ENCODE results near the gene MZF1.

Gene MZF1

GRCh38 chr19:58538257-58539168 is 34.6 kb downstream of the MZF1 start:
- DNase-seq, result peak; percentile 66 to 89

DNA sequence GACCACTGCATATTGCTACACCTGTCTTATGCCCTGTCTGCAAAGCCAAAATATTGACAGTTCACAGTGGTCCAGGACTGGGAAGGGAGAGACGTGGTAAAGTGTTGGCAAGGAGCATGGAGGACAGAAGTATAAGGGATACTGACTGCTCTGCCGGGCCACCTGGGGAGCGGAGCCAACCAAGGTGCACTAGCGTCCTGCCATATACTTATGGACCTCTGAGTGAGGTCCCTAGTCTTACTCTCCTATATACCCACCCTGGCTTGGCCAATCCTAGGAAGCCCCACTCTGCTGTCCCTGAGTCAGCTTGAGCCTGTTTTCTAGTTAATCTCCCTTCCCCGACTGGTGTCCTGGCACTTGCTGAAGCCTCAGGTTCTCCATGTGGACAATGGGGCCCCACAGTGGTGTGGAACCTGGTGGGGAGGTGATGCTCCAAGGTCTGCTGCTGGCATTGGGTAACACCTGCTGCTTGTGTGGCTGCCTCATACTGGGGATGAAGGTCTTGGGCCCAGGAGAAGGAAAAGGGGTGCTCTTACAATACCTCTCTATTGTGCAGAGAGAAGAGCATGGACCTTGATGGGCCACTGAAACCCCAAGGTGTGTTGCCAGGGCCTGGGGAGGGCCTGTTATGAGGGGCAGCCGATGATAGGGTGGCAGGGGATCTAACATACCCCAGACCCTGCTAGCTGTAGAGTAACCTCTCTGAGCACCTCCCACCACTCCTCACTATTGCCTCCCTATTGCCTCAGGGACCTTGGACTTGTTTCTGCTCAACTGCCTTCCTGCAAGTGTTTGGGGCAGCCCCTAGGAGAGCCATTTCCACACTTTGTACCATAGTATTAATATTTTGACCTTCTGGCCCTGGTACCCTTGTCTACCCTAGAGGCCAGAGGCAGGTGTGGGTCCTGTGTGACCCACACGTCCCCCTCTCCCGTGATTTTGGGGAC is 36.0 kb downstream of the MZF1 start:
- no peak for DNase-seq

DNA sequence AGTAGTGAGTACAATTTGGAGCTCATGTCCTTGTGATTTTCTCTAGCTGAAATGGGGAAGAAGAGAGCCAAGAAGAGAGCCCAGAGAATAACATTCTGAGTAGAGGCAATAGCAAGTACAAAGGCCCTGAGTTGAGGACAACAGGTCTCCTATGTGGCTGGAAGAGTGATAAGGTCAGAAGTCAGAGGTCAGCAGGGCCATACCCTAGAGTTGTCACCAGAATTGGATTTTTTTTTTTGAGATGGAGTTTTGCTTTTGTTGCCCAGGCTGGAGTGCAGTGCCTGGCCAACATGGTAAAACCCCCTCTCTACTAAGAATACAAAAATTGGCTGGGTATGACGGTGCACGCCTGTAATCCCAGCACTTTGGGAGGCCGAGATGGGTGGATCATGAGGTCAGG is 37.3 kb downstream of the MZF1 start:
- no peak for DNase-seq

DNA sequence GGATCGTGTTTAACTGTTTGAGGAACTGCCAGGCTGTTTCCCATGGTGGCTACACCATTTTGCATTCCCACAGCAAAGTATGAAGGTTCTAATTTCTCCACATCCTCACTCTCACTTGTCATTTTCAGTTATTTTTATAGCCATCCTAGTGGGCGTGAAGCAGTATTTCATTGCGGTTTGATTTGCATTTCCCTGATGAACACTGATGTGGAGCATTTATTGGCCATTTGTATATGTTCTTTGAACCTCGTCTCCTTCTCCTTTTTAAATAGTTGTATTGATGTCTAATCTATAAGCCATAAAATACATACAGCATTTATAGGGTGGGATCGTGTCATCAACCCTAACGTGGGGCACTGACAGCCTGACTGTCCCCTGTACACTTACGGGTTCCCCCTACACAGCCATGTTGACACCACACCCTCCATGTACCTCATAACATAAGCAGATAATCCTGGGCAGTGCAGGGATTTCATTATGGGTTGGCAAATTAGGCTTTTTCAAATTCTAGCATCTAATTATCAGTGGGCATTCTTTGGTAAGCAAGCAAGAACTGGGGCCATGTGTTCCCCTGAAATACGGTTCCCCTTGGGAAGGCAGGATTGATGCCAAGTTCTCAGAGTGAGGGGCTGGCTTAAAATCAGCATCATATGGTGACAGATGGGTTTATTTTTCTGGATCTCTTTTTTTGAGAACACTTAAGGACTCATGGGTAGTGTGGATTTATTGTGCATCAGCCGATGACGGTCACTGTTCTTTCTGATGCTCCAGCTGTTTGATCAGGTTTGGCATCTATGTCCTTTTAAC is 41.9 kb downstream of the MZF1 start:
- peak; percentile 59 to 70 for DNase-seq

GRCh38 chr19:58529405-58529804 is 43.7 kb downstream of the MZF1 start:
- no peak for DNase-seq

GRCh38 chr19:58522709-58523108 is 50.4 kb downstream of the MZF1 start:
- no peak for DNase-seq

DNA sequence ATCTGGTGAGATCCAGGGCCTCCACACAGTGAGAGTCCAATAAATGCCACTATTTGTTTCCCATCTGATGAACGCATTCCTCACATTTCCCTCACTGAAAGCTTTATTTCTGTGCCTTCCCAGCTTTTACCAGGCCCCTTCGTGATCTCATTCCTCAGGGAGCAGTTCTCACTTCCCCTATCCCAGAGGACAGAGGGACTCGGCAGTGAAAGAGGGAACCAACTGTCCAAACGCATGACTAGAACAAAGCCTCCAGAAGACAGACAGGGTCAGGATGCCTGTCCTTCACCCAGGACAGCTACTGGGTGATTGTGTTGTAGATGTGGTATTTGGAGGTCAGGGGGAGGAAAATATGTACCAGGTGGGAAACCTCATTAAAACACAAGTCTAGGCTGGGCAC is 51.5 kb downstream of the MZF1 start:
- no peak for DNase-seq

- DNase-seq, result no peak
Measured at GRCh38 chr19:58520257-58520599, 52.9 kb downstream of the MZF1 start.

- DNase-seq, result peak; percentile 91 to 97
Measured at GRCh38 chr19:58519355-58520256, 53.5 kb downstream of the MZF1 start, which contains the start of gene ZBTB45. Gene ZBTB45, minus strand, starts transcription at chr19:58519810. Its CDS starts 2,137 bp downstream, at chr19:58517673.

- peak; percentile 55 to 88 for DNase-seq
Measured at GRCh38 chr19:58519087-58519354, 54.1 kb downstream of the MZF1 start.

DNA sequence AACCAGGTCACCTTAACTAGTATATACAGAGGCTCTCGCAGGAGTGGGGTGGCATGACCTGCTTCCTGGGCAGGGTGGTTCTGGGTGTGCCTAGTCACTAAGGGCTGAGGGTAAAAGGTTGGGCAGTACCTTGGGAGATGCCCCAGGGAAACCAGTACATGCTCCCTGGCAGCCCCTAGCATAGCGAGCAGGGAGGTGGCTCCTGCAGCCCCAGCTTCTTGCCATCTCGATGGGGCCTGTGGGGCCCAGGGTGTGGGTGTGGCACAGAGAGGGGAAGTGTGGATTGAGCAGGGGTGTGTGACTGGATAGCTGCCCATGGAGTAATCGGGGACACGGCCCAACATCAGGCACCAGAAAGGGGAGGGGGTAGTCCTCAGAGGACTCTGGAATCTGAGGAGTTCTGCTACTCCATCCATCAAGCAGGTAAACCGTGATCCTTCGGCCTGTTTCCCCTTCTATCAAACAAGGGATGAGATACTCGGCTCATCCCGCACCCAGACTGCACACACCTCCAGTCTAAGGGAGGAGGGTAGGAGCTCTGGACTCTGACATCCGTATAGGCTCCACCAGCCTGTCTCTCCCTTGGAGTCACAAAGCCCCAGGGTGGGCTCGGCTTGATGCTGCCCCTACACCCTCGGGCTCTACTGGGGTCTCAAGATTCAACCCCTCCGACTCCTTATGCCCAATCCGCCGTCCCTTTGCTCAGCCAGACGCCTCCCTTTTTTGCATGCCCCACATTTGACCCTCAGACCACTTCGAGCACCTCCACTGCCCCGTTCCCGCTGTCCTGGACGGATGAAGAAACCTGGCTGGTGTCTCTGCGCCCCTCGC is 54.7 kb downstream of the MZF1 start:
- peak in 1 of 2 experiments; percentile 44 for DNase-seq

- peak in 1 of 2 experiments; percentile 85 for DNase-seq
Measured at GRCh38 chr19:58516964-58517833, 55.9 kb downstream of the MZF1 start.

GRCh38 chr19:58516246-58516836 is 56.8 kb downstream of the MZF1 start:
- no peak for DNase-seq

DNA sequence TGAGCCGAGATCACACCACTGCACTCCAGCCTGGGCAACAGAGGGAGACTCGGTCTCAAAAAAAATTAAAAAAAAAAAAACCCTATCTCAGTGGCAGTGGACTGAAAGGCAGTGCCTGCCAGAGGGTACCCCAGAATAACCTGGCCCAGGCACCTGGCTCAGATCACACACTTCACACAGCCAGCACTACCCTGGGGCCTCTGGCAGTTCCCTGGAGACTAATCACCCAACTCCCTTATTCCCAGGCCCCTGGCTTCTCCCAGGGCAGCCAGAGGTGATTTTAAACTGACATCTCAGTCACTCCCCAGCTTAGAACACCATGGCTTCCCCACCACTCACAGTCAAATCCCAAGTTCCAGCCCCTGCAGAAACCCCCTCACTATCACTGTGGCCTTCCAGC is 57.9 kb downstream of the MZF1 start:
- DNase-seq, result peak in 1 of 2 experiments; percentile 36

- no peak for DNase-seq
Measured at GRCh38 chr19:58514564-58515022, 58.5 kb downstream of the MZF1 start.

DNA sequence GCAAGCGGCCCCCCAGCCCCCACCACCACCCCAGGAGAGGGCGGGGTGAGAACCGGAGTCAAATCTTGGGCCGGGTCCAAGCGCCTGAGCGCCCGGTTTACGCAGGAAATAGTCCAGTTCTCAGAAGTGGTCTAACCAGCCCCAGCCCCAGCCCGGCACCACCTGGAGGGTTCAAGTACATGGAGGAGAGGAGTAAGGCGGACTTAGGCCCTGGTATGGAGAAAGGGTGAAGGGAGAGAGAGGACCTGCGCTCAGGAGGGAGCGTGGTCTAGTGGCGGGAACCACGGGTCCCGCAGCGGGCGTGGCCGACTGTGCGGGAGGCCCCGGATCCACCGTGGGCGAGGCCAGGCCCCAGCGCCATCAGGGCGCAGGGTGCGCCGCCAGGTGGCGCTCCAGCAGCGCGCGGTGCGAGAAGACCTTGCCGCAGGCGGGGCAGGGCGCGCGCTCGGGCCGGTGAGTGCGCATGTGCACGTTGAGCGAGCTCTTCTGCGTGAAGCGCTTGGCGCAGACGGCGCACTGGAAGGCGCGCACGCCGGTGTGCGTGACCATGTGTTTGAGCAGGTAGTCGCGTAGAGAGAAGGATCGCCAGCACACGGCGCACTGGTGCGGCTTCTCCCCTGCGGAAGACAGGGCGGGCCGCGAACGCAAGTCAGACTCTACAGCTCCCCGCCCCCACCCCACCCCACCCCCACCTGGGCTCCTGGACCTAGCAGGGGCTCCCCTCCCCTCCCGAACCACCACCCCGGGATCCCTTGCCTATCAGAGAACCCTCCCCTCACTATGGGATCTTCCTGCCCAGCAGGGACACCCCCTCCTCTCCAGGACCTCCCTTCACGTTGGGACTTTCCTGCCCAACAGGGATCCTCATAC is 59.2 kb downstream of the MZF1 start:
- DNase-seq, result peak; percentile 83 to 96

GRCh38 chr19:58513213-58513693 is 59.9 kb downstream of the MZF1 start:
- no peak for DNase-seq
